ENCODE data around the gene DNAJC10. TPM values are rescaled to one million over a fixed set of nuclear protein-coding genes. Genes with fewer than 3 reads are reported as not detected.
"Not testable (repeated sequence)": the region's sequence is repeated elsewhere in the genome, so short reads cannot be mapped to it uniquely, and the experiment has no call there.

Gene DNAJC10
- polyA plus RNA-seq, 3 donors: 25.2 to 102 (median 79.4) TPM

GRCh38 chr2:182733572-182733971 is 17.5 kb downstream of the DNAJC10 start:
- H3K27ac ChIP-seq (ENCODE audit: low read depth in 1 of 2, low read length in 2 of 2): no peak overlapping the region
- H3K79me2 ChIP-seq (ENCODE audit: insufficient read depth, low read length): no peaks in the 10 kb centered on the region
- Mint-ChIP-seq H3K4me3 (no peak overlapping the region), H3K27ac (no peak overlapping the region), H3K4me1 (no peaks in the 10 kb centered on the region), H3K27me3 (ENCODE audit: low read depth in 3 of 3) (no peaks in the 10 kb centered on the region), H3K9me3 (no peaks in the 10 kb centered on the region), H3K36me3 (peaks cover 84 to 87% of the 10 kb centered on the region in 2 donors)
- H3K4me2 ChIP-seq (replicated peaks; ENCODE audit: extremely low read depth, low read length, poor library complexity, severe bottlenecking): no peak overlapping the region
- no peak overlapping the region for H2AFZ ChIP-seq (ENCODE audit: insufficient read depth, low read depth, low read length, poor library complexity, severe bottlenecking)
- no peak overlapping the region for H3K9ac ChIP-seq (ENCODE audit: insufficient read depth, low read length, poor library complexity, severe bottlenecking)
- H3K27me3 ChIP-seq (ENCODE audit: control insufficient read depth in 2 of 2, insufficient read depth in 2 of 2, low read length in 2 of 2): no peaks in the 10 kb centered on the region
- H3K4me3 ChIP-seq (replicated peaks in 1 of 3; ENCODE audit: low read depth in 2 of 3, low read length in 3 of 3): no peak overlapping the region
- intact Hi-C loops (cut with micrococcal nuclease): no loop called here
- DNase-seq: no peak
- H3K4me1 ChIP-seq (ENCODE audit: control insufficient read depth in 1 of 2, insufficient read depth in 2 of 2, low read length in 2 of 2): no peaks in the 10 kb centered on the region
- no peaks in the 10 kb centered on the region for H4K20me1 ChIP-seq (ENCODE audit: insufficient read depth, low read length)
- WGBS (ENCODE audit: insufficient coverage): no CpG with 5 or more reads among the region's 1 CpG
- TF ChIP-seq CTCF (IDR thresholded peaks at IDR 0.05): no peak
- no peaks in the 10 kb centered on the region for H3K9me3 ChIP-seq (replicated peaks in 1 of 2; ENCODE audit: control insufficient read depth in 1 of 2, insufficient read depth in 1 of 2, low read length in 2 of 2)
- H3K36me3 ChIP-seq (replicated peaks in 1 of 2; ENCODE audit: control insufficient read depth in 1 of 2, insufficient read depth in 2 of 2, low read length in 2 of 2): peaks cover 69 to 93% of the 10 kb centered on the region in 2 donors

- H3K27ac Mint-ChIP-seq; H3K4me2 ChIP-seq (replicated peaks; ENCODE audit: extremely low read depth, low read length, poor library complexity, severe bottlenecking); intact Hi-C loops (cut with micrococcal nuclease); H2AFZ ChIP-seq (ENCODE audit: insufficient read depth, low read depth, low read length, poor library complexity, severe bottlenecking); H3K27me3 Mint-ChIP-seq (ENCODE audit: low read depth in 3 of 3); H3K27me3 ChIP-seq (ENCODE audit: control insufficient read depth in 2 of 2, insufficient read depth in 2 of 2, low read length in 2 of 2); H3K9ac ChIP-seq (ENCODE audit: insufficient read depth, low read length, poor library complexity, severe bottlenecking); H3K9me3 Mint-ChIP-seq; H3K4me1 ChIP-seq (ENCODE audit: control insufficient read depth in 1 of 2, insufficient read depth in 2 of 2, low read length in 2 of 2); H3K4me3 Mint-ChIP-seq; H3K9me3 ChIP-seq (replicated peaks in 1 of 2; ENCODE audit: control insufficient read depth in 1 of 2, insufficient read depth in 1 of 2, low read length in 2 of 2); H3K4me1 Mint-ChIP-seq; DNase-seq; H3K27ac ChIP-seq (ENCODE audit: low read depth in 1 of 2, low read length in 2 of 2); H3K79me2 ChIP-seq (ENCODE audit: insufficient read depth, low read length); H3K4me3 ChIP-seq (replicated peaks in 1 of 3; ENCODE audit: low read depth in 2 of 3, low read length in 3 of 3); H4K20me1 ChIP-seq (ENCODE audit: insufficient read depth, low read length): not testable (repeated sequence)
- peaks cover 66 to 90% of the 10 kb centered on the region in 2 donors for H3K36me3 ChIP-seq (replicated peaks in 1 of 2; ENCODE audit: control insufficient read depth in 1 of 2, insufficient read depth in 2 of 2, low read length in 2 of 2)
- peaks cover 75 to 79% of the 10 kb centered on the region in 2 donors for H3K36me3 Mint-ChIP-seq
- 100% methylated on average over 1 of the region's 8 CpGs for whole genome bisulfite sequencing (ENCODE audit: insufficient coverage)
These were observed 20.8 kb downstream of the DNAJC10 start for GRCh38 chr2:182736856-182737255.

All from CD14-positive monocyte (primary cell).